HUES64 (cell line): ENCODE measurements around the gene HS3ST6.
"Not testable (repeated sequence)": the region's sequence is repeated elsewhere in the genome, so short reads cannot be mapped to it uniquely, and the experiment has no call there.

Source experiments
- H3K27ac ChIP-seq: 2 replicates; pipeline ENCODE4 v1.7.0; 2013; ENCODE audit warnings: low read depth, low read length, inconsistent platforms
- H3K27me3 ChIP-seq: 2 replicates; pipeline ENCODE4 v1.6.1; 2013; ENCODE audit warnings: mild to moderate bottlenecking, low read length; ENCODE audit not compliant: insufficient read depth
- H3K36me3 ChIP-seq: 2 replicates; pipeline ENCODE4 v1.6.1; 2013; ENCODE audit warnings: mild to moderate bottlenecking, low read length; ENCODE audit not compliant: insufficient read depth
- H3K4me1 ChIP-seq: 2 replicates; pipeline ENCODE4 v1.6.1; 2013; ENCODE audit warnings: mild to moderate bottlenecking, low read length, moderate library complexity; ENCODE audit not compliant: insufficient read depth
- H3K4me3 ChIP-seq: 2 replicates; pipeline ENCODE4 v1.5.1; 2013; ENCODE audit warnings: mild to moderate bottlenecking, low read length, moderate library complexity
- H3K9ac ChIP-seq: 2 replicates; pipeline ENCODE4 v1.6.1; 2013; ENCODE audit warnings: mild to moderate bottlenecking, low read depth, low read length
- H3K9me3 ChIP-seq: 2 replicates; pipeline ENCODE4 v1.6.1; 2013; ENCODE audit warnings: low read depth, low read length; ENCODE audit not compliant: insufficient read depth
- WGBS: fragments of 150-250, 120-280 bp; methylation state at CpG from one replicate; pipeline ENCODE4 v1.1.7; 2013; ENCODE audit warnings: missing lambda C conversion rate; 5-methylcytosine and 5-hydroxymethylcytosine counted together

The HS3ST6 gene

GRCh38 chr16:1945559-1946391 is 27.6 kb upstream of the HS3ST6 start:
- 0 out of 2 replicates have a peak, but pooled peaks cover 5% of the 10 kb centered on the region for H3K4me1 ChIP-seq
- peaks cover 2% of the 10 kb centered on the region for H3K36me3 ChIP-seq
- 91% methylated on average over 19 of the region's 19 CpGs for whole genome bisulfite sequencing
- H3K9me3 ChIP-seq = no peaks in the 10 kb centered on the region
- H3K27ac ChIP-seq = no peak overlapping the region
- no peak overlapping the region for H3K9ac ChIP-seq
- no peak overlapping the region for H3K4me3 ChIP-seq
- H3K27me3 ChIP-seq = peaks cover 5% of the 10 kb centered on the region; the same call in 1 of the 2 replicates

- no peak overlapping the region for H3K27ac ChIP-seq
- peaks cover 8% of the 10 kb centered on the region for H3K36me3 ChIP-seq
- no peaks in the 10 kb centered on the region for H3K9me3 ChIP-seq
- H3K27me3 ChIP-seq = peaks cover 5% of the 10 kb centered on the region; the same call in 1 of the 2 replicates
- H3K4me3 ChIP-seq = no peak overlapping the region
- 0 out of 2 replicates have a peak, but pooled peaks cover 5% of the 10 kb centered on the region for H3K4me1 ChIP-seq
- WGBS = 87% methylated on average over 20 of the region's 21 CpGs
- no peak overlapping the region for H3K9ac ChIP-seq
These were observed 26.5 kb upstream of the HS3ST6 start for GRCh38 chr16:1944612-1945199.

GRCh38 chr16:1942810-1943726 is 24.9 kb upstream of the HS3ST6 start, which contains the start of gene MSRB1:
Gene MSRB1 (minus strand): TSS chr16:1943199. CDS start chr16:1943156, 43 bp downstream.
- Histone ChIP-seq H3K27me3 (peaks cover 5% of the 10 kb centered on the region; the same call in 1 of the 2 replicates), H3K4me3 (peak within 1 kb of the TSS; percentile 71), H3K27ac (no peak within 1 kb of the TSS), H3K4me1 (0 out of 2 replicates have a peak, but pooled peaks cover 5% of the 10 kb centered on the region), H3K9ac (peak within 1 kb of the TSS; percentile 37), H3K9me3 (no peaks in the 10 kb centered on the region), H3K36me3 (peaks cover 20% of the 10 kb centered on the region)
- WGBS = 5% methylated on average over 77 of the region's 77 CpGs

GRCh38 chr16:1942047-1942809 is 24.0 kb upstream of the HS3ST6 start:
- H3K9ac ChIP-seq = peak overlapping the region; percentile 37
- H3K4me3 ChIP-seq = peak overlapping the region; percentile 71
- H3K27ac ChIP-seq = no peak overlapping the region
- H3K9me3 ChIP-seq = no peaks in the 10 kb centered on the region
- H3K27me3 ChIP-seq = peaks cover 5% of the 10 kb centered on the region; the same call in 1 of the 2 replicates
- 0 out of 2 replicates have a peak, but pooled peaks cover 5% of the 10 kb centered on the region for H3K4me1 ChIP-seq
- H3K36me3 ChIP-seq = peaks cover 21% of the 10 kb centered on the region
- 34% methylated on average over 14 of the region's 17 CpGs for WGBS

GRCh38 chr16:1941162-1942046 is 23.2 kb upstream of the HS3ST6 start:
- WGBS = 84% methylated on average over 30 of the region's 30 CpGs
- H3K4me3 ChIP-seq = peak overlapping the region; percentile 71; the same call in 1 of the 2 replicates
- H3K27me3 ChIP-seq = peaks cover 5% of the 10 kb centered on the region; the same call in 1 of the 2 replicates
- H3K9me3 ChIP-seq = no peaks in the 10 kb centered on the region
- H3K9ac ChIP-seq = no peak overlapping the region
- H3K36me3 ChIP-seq = peaks cover 21% of the 10 kb centered on the region
- 0 out of 2 replicates have a peak, but pooled peaks cover 5% of the 10 kb centered on the region for H3K4me1 ChIP-seq
- H3K27ac ChIP-seq = no peak overlapping the region

- H3K9ac ChIP-seq = no peak overlapping the region
- WGBS = 96% methylated on average over 23 of the region's 23 CpGs
These were observed 22.3 kb upstream of the HS3ST6 start for GRCh38 chr16:1940273-1941161.

GRCh38 chr16:1939833-1940232 is 21.6 kb upstream of the HS3ST6 start:
- H3K36me3 ChIP-seq = peaks cover 21% of the 10 kb centered on the region
- H3K9me3 ChIP-seq, H3K9ac ChIP-seq, H3K27me3 ChIP-seq, H3K4me3 ChIP-seq, H3K27ac ChIP-seq, H3K4me1 ChIP-seq: not testable (repeated sequence)
- WGBS = 95% methylated on average over 8 of the region's 8 CpGs

More at GRCh38 chr16:1940273-1941161, 22.3 kb upstream of the HS3ST6 start:
- peaks cover 21% of the 10 kb centered on the region for H3K36me3 ChIP-seq
- H3K27ac ChIP-seq = no peak overlapping the region
- no peaks in the 10 kb centered on the region for H3K9me3 ChIP-seq
- H3K27me3 ChIP-seq = peaks cover 5% of the 10 kb centered on the region; the same call in 1 of the 2 replicates
- no peak overlapping the region for H3K4me3 ChIP-seq
- H3K4me1 ChIP-seq = 0 out of 2 replicates have a peak, but pooled peaks cover 5% of the 10 kb centered on the region

GRCh38 chr16:1938910-1939309 is 20.7 kb upstream of the HS3ST6 start:
- Histone ChIP-seq H3K9ac (no peak overlapping the region), H3K4me3 (no peak overlapping the region), H3K27me3 (peaks cover 5% of the 10 kb centered on the region; the same call in 1 of the 2 replicates), H3K4me1 (0 out of 2 replicates have a peak, but pooled peaks cover 5% of the 10 kb centered on the region), H3K9me3 (no peaks in the 10 kb centered on the region), H3K36me3 (peaks cover 21% of the 10 kb centered on the region), H3K27ac (no peak overlapping the region)
- 95% methylated on average over 17 of the region's 17 CpGs for WGBS

GRCh38 chr16:1938316-1938715 is 20.1 kb upstream of the HS3ST6 start:
- no peaks in the 10 kb centered on the region for H3K9me3 ChIP-seq

More at GRCh38 chr16:1938316-1938715, 20.1 kb upstream of the HS3ST6 start:
- no peak overlapping the region for H3K4me3 ChIP-seq
- peaks cover 21% of the 10 kb centered on the region for H3K36me3 ChIP-seq
- H3K27ac ChIP-seq = no peak overlapping the region
- H3K27me3 ChIP-seq = peaks cover 5% of the 10 kb centered on the region; the same call in 1 of the 2 replicates
- 96% methylated on average over 10 of the region's 10 CpGs for WGBS
- 0 out of 2 replicates have a peak, but pooled peaks cover 5% of the 10 kb centered on the region for H3K4me1 ChIP-seq
- no peak overlapping the region for H3K9ac ChIP-seq
